H9 (cell line): Measurements from ENCODE around the gene H6PD. TPM values are rescaled to one million over a fixed set of nuclear protein-coding genes. Genes with fewer than 3 reads are reported as not detected.
A peak's percentile ranks its signal among the peaks of the same experiment; 100 is the strongest.

ENCODE experiments used
- DNase-seq: peaks from one replicate; pipeline ENCODE4 v3.0.0-alpha.2; 2017
- H2AFZ ChIP-seq: one replicate; pipeline ENCODE4 v1.6.1; 2013; ENCODE audit warnings: mild to moderate bottlenecking, low read length, control low read depth, moderate library complexity
- H2AK5ac ChIP-seq: 2 replicates; pipeline ENCODE4 v1.6.1; 2013; ENCODE audit warnings: low read length, control low read depth, mixed read lengths; ENCODE audit not compliant: insufficient read length
- H2BK120ac ChIP-seq: one replicate; pipeline ENCODE4 v1.6.1; 2013; ENCODE audit warnings: low read depth, mild to moderate bottlenecking, low read length, control low read depth, inconsistent platforms; ENCODE audit not compliant: poor library complexity, severe bottlenecking
- H2BK12ac ChIP-seq: 2 replicates; pipeline ENCODE4 v1.6.1; 2013; ENCODE audit warnings: low read length, control low read depth, mixed read lengths, low read depth; ENCODE audit not compliant: insufficient read length
- H2BK15ac ChIP-seq: 2 replicates; pipeline ENCODE4 v1.6.1; 2013; ENCODE audit warnings: low read depth, low read length, control low read depth
- H2BK20ac ChIP-seq: one replicate; pipeline ENCODE4 v1.6.1; 2013; ENCODE audit warnings: low read depth, mild to moderate bottlenecking, low read length, control low read depth, inconsistent platforms; ENCODE audit not compliant: poor library complexity, severe bottlenecking
- H2BK5ac ChIP-seq: 2 replicates; pipeline ENCODE4 v1.6.1; 2013; ENCODE audit warnings: low read length, control low read depth, mixed read lengths; ENCODE audit not compliant: insufficient read length
- H3K14ac ChIP-seq: 2 replicates; pipeline ENCODE4 v1.6.1; 2013; ENCODE audit warnings: low read length, control low read depth; ENCODE audit not compliant: insufficient read depth
- H3K18ac ChIP-seq: 2 replicates; pipeline ENCODE4 v1.6.1; 2013; ENCODE audit warnings: low read depth, mild to moderate bottlenecking, mixed read lengths, low read length, control low read depth; ENCODE audit not compliant: insufficient read length
- H3K23ac ChIP-seq: 2 replicates; pipeline ENCODE4 v1.6.1; 2013; ENCODE audit warnings: low read length, control low read depth, mixed read lengths, low read depth; ENCODE audit not compliant: insufficient read length
- H3K23me2 ChIP-seq: 2 replicates; pipeline ENCODE4 v1.6.1; 2013; ENCODE audit warnings: low read depth, mild to moderate bottlenecking, mixed read lengths, low read length, control low read depth; ENCODE audit not compliant: insufficient read length, poor library complexity, severe bottlenecking
- H3K27ac ChIP-seq: 2 replicates; pipeline ENCODE4 v1.5.1; 2013; ENCODE audit warnings: low read length, control low read depth, mixed read lengths, low read depth; ENCODE audit not compliant: insufficient read length
- H3K27me3 ChIP-seq: 2 replicates; pipeline ENCODE4 v1.6.1; 2013; ENCODE audit warnings: low read length, control low read depth, inconsistent platforms; ENCODE audit not compliant: insufficient read depth
- H3K4ac ChIP-seq: 2 replicates; pipeline ENCODE4 v1.6.1; 2013; ENCODE audit warnings: low read depth, mild to moderate bottlenecking, control low read depth, inconsistent platforms, low read length, moderate library complexity
- H3K4me1 ChIP-seq: 2 replicates; pipeline ENCODE4 v1.6.1; 2013; ENCODE audit warnings: low read length, control low read depth, inconsistent platforms; ENCODE audit not compliant: insufficient read depth
- H3K4me2 ChIP-seq: 2 replicates; pipeline ENCODE4 v1.6.1; 2013; ENCODE audit warnings: low read length, control low read depth, mixed read lengths; ENCODE audit not compliant: insufficient read length, insufficient read depth
- H3K56ac ChIP-seq: 2 replicates; pipeline ENCODE4 v1.6.1; 2013; ENCODE audit warnings: low read depth, mild to moderate bottlenecking, mixed read lengths, low read length, control low read depth; ENCODE audit not compliant: insufficient read length
- H3K79me1 ChIP-seq: 2 replicates; pipeline ENCODE4 v1.6.1; 2013; ENCODE audit warnings: low read depth, mild to moderate bottlenecking, moderate library complexity, low read length, control low read depth, inconsistent platforms; ENCODE audit not compliant: insufficient read depth, poor library complexity, severe bottlenecking
- H3K79me2 ChIP-seq: 2 replicates; pipeline ENCODE4 v1.6.1; 2013; ENCODE audit warnings: low read length, control low read depth, inconsistent platforms; ENCODE audit not compliant: insufficient read depth
- H3K9ac ChIP-seq: 2 replicates; pipeline ENCODE4 v1.6.1; 2013; ENCODE audit warnings: low read length, control low read depth, mixed read lengths; ENCODE audit not compliant: insufficient read length; ENCODE audit errors: extremely low read depth
- H3K9me3 ChIP-seq: one replicate; pipeline ENCODE4 v1.6.1; 2013; ENCODE audit warnings: low read depth, low read length, inconsistent platforms; ENCODE audit not compliant: control insufficient read depth
- H3T11ph ChIP-seq: one replicate; pipeline ENCODE4 v1.6.1; 2013; ENCODE audit warnings: mild to moderate bottlenecking, low read length, control low read depth, inconsistent platforms
- H4K20me1 ChIP-seq: one replicate; pipeline ENCODE4 v1.6.1; 2013; ENCODE audit not compliant: control insufficient read depth, insufficient read length, insufficient read depth
- H4K5ac ChIP-seq: 2 replicates; pipeline ENCODE4 v1.6.1; 2013; ENCODE audit warnings: low read depth, mild to moderate bottlenecking, mixed read lengths, low read length, control low read depth; ENCODE audit not compliant: insufficient read length
- H4K8ac ChIP-seq: replicated peaks from 2 replicates; pipeline ENCODE4 v1.6.1; 2013; ENCODE audit warnings: low read length, control low read depth, mixed read lengths, low read depth; ENCODE audit not compliant: insufficient read length
- H4K91ac ChIP-seq: 2 replicates; pipeline ENCODE4 v1.6.1; 2013; ENCODE audit warnings: low read depth, mild to moderate bottlenecking, moderate library complexity, mixed read lengths, low read length, control low read depth; ENCODE audit not compliant: insufficient read length
- H3K27ac Mint-ChIP-seq, 3 experiments: 2 replicates in 2 of 3; 3 replicates in 1 of 3; pipeline ENCODE4 v1.8.0; 2020 to 2021; ENCODE audit warnings: mixed read lengths in 3 of 3, mild to moderate bottlenecking in 1 of 3, moderate library complexity in 1 of 3
- H3K27me3 Mint-ChIP-seq: 2 replicates; pipeline ENCODE4 v1.8.0; 2021; ENCODE audit warnings: low read depth, mild to moderate bottlenecking, moderate library complexity, mixed read lengths
- H3K36me3 Mint-ChIP-seq, 3 experiments: 2 replicates in 2 of 3; 3 replicates in 1 of 3; pipeline ENCODE4 v1.8.0; 2020 to 2021; ENCODE audit warnings: low read depth in 3 of 3, mixed read lengths in 3 of 3; ENCODE audit not compliant: insufficient read depth in 1 of 3
- H3K4me1 Mint-ChIP-seq, 2 experiments: 2 replicates each; pipeline ENCODE4 v1.8.0; 2020; ENCODE audit warnings: mixed read lengths in 2 of 2
- H3K4me3 Mint-ChIP-seq, 2 experiments: 2 replicates in 1 of 2; 3 replicates in 1 of 2; pipeline ENCODE4 v1.8.0; 2020 to 2021; ENCODE audit warnings: mild to moderate bottlenecking in 2 of 2, mixed read lengths in 2 of 2, moderate library complexity in 1 of 2
- H3K9me3 Mint-ChIP-seq, 2 experiments: 2 replicates in 1 of 2; 3 replicates in 1 of 2; pipeline ENCODE4 v1.8.0; 2020; ENCODE audit warnings: mild to moderate bottlenecking in 2 of 2, mixed read lengths in 2 of 2, moderate library complexity in 1 of 2
- CTCF ChIP-seq: fragments of 200-600 bp; sonication (generic); conservative IDR thresholded peaks from 3 replicates; pipeline ENCODE4 v1.8.0; 2021; ENCODE audit warnings: antibody characterized with exemption, mild to moderate bottlenecking
- WGBS: extraction: QIAGEN DNeasy Blood & Tissue Kit; methylation state at CpG from one replicate; pipeline ENCODE4 v1.1.7; 2013; ENCODE audit warnings: missing lambda C conversion rate, low lambda C conversion rate, mixed read lengths; ENCODE audit not compliant: insufficient read length; ENCODE audit errors: extremely low coverage; 5-methylcytosine and 5-hydroxymethylcytosine counted together
- total RNA-seq: library from RNA; stranded (reverse); gene quantifications from 2 replicates; pipeline ENCODE4 v1.2.1, GENCODE V29; 2021

H6PD gene
- total RNA-seq, 1 experiment from 2014 or later: 7.9 TPM

GRCh38 chr1:9262096-9262986, 27.8 kb downstream of the H6PD start:
- no peaks in the 10 kb centered on the region for H4K20me1 ChIP-seq
- H2BK20ac ChIP-seq: no peak overlapping the region
- no peak overlapping the region for H2BK12ac ChIP-seq
- H3K4me1 ChIP-seq: no peaks in the 10 kb centered on the region
- peaks cover 26 to 29% of the 10 kb centered on the region in 2 experiments for H3K9me3 Mint-ChIP-seq
- H4K8ac ChIP-seq: no peak overlapping the region
- H3K14ac ChIP-seq: no peak overlapping the region
- no peaks in the 10 kb centered on the region for H3K23me2 ChIP-seq
- peaks cover 22 to 40% (median 30%) of the 10 kb centered on the region in 3 experiments for H3K36me3 Mint-ChIP-seq
- no CpG with 5 or more reads among the region's 33 CpGs for WGBS
- H2BK5ac ChIP-seq: no peak overlapping the region
- peak overlapping the region in 1 of 3 experiments; percentile 71; a peak in 2 of 7 replicates for H3K27ac Mint-ChIP-seq
- H3T11ph ChIP-seq: no peak overlapping the region
- no peak overlapping the region for H3K27ac ChIP-seq
- H4K5ac ChIP-seq: no peak overlapping the region
- H3K4me1 Mint-ChIP-seq: peaks cover 4 to 17% of the 10 kb centered on the region in 2 experiments
- no peak overlapping the region for H2BK15ac ChIP-seq
- no peak overlapping the region for H3K23ac ChIP-seq
- H2AK5ac ChIP-seq: no peak overlapping the region
- TF ChIP-seq CTCF: no peak
- no peak overlapping the region for H3K9ac ChIP-seq
- H3K18ac ChIP-seq: no peak overlapping the region
- H3K27me3 ChIP-seq: no peaks in the 10 kb centered on the region
- H3K79me1 ChIP-seq: no peaks in the 10 kb centered on the region
- no peak overlapping the region for H2BK120ac ChIP-seq
- H2AFZ ChIP-seq: no peak overlapping the region
- peak overlapping the region; percentile 31 for H4K91ac ChIP-seq
- no peak overlapping the region for H3K56ac ChIP-seq
- no peak for DNase-seq
- H3K27me3 Mint-ChIP-seq: peaks cover 6% of the 10 kb centered on the region
- H3K4me2 ChIP-seq: no peak overlapping the region
- H3K9me3 ChIP-seq: peaks cover 8% of the 10 kb centered on the region
- H3K79me2 ChIP-seq: no peaks in the 10 kb centered on the region
- H3K4me3 Mint-ChIP-seq: no peak overlapping the region
- no peak overlapping the region; the same call in 1 of the 2 replicates for H3K4ac ChIP-seq
